ENCODE results near the gene PTPRK. TPM values are rescaled to one million over a fixed set of nuclear protein-coding genes. Genes with fewer than 3 reads are reported as not detected.

The PTPRK gene
- total and polyA plus RNA-seq, 2 of the 13 experiments (the other 11 are each of a cell fraction or from before 2014, with no cell fraction given) = 43.6 to 98.3 TPM

DNA sequence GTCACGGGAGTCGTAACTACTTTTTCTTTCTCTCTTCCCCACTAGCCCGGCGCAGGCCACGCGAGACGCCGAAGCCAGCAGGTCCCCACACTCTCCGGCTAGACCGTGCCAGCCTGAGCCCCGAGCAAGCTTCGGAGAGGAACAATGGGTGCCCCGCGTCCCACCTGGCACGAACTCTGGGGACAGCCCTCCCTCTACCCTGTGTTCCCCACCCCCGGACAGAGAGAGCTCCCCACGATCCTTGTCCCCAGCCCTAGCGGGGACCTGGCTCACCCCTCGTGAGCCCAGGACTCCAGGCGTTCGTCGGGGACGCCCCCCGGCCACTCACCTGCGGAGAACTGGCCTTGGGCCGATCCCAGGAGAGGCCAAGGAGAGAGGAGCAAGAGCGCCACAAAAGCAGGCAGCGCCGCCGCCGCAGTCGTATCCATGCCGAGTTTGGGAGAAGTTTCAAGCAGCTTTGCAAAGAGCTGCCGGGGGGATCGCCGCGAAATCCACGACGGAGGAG, 416 bp downstream of the PTPRK start (continued):
- no peak for TF ChIP-seq PLRG1 (conservative IDR thresholded peaks at IDR 0.05)
- TF ChIP-seq FOXA3 (CRISPR knock-in tag; IDR thresholded peaks at IDR 0.05) = no peak
- no peak; the same call in 1 of the 2 replicates for TF ChIP-seq ZNF75D (CRISPR knock-in tag; IDR thresholded peaks at IDR 0.05; ENCODE audit: borderline replicate concordance)
- TF ChIP-seq ZNF543 (CRISPR knock-in tag; IDR thresholded peaks at IDR 0.05) = no peak
- no peak for TF ChIP-seq ZBTB34 (CRISPR knock-in tag; IDR thresholded peaks at IDR 0.05)
- no peak for TF ChIP-seq ZNF850 (CRISPR knock-in tag; conservative IDR thresholded peaks at IDR 0.05)
- TF ChIP-seq, protein P1, sequence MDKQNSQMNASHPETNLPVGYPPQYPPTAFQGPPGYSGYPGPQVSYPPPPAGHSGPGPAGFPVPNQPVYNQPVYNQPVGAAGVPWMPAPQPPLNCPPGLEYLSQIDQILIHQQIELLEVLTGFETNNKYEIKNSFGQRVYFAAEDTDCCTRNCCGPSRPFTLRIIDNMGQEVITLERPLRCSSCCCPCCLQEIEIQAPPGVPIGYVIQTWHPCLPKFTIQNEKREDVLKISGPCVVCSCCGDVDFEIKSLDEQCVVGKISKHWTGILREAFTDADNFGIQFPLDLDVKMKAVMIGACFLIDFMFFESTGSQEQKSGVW (CRISPR knock-in tag; IDR thresholded peaks at IDR 0.05; ENCODE audit: borderline replicate concordance) = no peak
- TF ChIP-seq ARNT (IDR thresholded peaks at IDR 0.05) = no peak
- no peak for TF ChIP-seq BRCA1 (CRISPR knock-in tag; IDR thresholded peaks at IDR 0.05)
- TF ChIP-seq MAF1 (CRISPR knock-in tag; IDR thresholded peaks at IDR 0.05; ENCODE audit: borderline replicate concordance) = no peak
- no peak for TF ChIP-seq GZF1 (CRISPR knock-in tag; IDR thresholded peaks at IDR 0.05)
- TF ChIP-seq, protein P2, sequence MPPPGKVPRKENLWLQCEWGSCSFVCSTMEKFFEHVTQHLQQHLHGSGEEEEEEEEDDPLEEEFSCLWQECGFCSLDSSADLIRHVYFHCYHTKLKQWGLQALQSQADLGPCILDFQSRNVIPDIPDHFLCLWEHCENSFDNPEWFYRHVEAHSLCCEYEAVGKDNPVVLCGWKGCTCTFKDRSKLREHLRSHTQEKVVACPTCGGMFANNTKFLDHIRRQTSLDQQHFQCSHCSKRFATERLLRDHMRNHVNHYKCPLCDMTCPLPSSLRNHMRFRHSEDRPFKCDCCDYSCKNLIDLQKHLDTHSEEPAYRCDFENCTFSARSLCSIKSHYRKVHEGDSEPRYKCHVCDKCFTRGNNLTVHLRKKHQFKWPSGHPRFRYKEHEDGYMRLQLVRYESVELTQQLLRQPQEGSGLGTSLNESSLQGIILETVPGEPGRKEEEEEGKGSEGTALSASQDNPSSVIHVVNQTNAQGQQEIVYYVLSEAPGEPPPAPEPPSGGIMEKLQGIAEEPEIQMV (CRISPR knock-in tag; IDR thresholded peaks at IDR 0.05; ENCODE audit: low read depth) = no peak
- no peak for TF ChIP-seq CREB1 (IDR thresholded peaks at IDR 0.05)
- TF ChIP-seq CREB1 (CRISPR knock-in tag; IDR thresholded peaks at IDR 0.05) = no peak
- TF ChIP-seq MEIS1 (CRISPR knock-in tag; IDR thresholded peaks at IDR 0.05; ENCODE audit: borderline replicate concordance) = peak; percentile 19; the same call in 1 of the 2 replicates
- peak; percentile 8; the same call in 1 of the 2 replicates for TF ChIP-seq BORCS8-MEF2B (CRISPR knock-in tag; IDR thresholded peaks at IDR 0.05)
- TF ChIP-seq ZNF253 (CRISPR knock-in tag; IDR thresholded peaks at IDR 0.05; ENCODE audit: borderline replicate concordance) = 0 out of 2 replicates have a peak, but pooled peaks have one; percentile 15
- TF ChIP-seq GLMP (CRISPR knock-in tag; IDR thresholded peaks at IDR 0.05; ENCODE audit: borderline replicate concordance) = no peak
- TF ChIP-seq, protein P3, sequence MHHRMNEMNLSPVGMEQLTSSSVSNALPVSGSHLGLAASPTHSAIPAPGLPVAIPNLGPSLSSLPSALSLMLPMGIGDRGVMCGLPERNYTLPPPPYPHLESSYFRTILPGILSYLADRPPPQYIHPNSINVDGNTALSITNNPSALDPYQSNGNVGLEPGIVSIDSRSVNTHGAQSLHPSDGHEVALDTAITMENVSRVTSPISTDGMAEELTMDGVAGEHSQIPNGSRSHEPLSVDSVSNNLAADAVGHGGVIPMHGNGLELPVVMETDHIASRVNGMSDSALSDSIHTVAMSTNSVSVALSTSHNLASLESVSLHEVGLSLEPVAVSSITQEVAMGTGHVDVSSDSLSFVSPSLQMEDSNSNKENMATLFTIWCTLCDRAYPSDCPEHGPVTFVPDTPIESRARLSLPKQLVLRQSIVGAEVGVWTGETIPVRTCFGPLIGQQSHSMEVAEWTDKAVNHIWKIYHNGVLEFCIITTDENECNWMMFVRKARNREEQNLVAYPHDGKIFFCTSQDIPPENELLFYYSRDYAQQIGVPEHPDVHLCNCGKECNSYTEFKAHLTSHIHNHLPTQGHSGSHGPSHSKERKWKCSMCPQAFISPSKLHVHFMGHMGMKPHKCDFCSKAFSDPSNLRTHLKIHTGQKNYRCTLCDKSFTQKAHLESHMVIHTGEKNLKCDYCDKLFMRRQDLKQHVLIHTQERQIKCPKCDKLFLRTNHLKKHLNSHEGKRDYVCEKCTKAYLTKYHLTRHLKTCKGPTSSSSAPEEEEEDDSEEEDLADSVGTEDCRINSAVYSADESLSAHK (CRISPR knock-in tag; IDR thresholded peaks at IDR 0.05; ENCODE audit: borderline replicate concordance) = no peak; the same call in 1 of the 2 replicates
- TF ChIP-seq NONO (IDR thresholded peaks at IDR 0.05) = no peak
- no peak for TF ChIP-seq NONO (CRISPR knock-in tag; conservative IDR thresholded peaks at IDR 0.05)
- no peak for TF ChIP-seq RARG (CRISPR knock-in tag; IDR thresholded peaks at IDR 0.05; ENCODE audit: low read depth)
- TF ChIP-seq KDM4B (CRISPR knock-in tag; IDR thresholded peaks at IDR 0.05) = 0 out of 2 replicates have a peak, but pooled peaks have one; percentile 36
- no peak for TF ChIP-seq FOXP1 (IDR thresholded peaks at IDR 0.05)
- TF ChIP-seq FOXP1 (CRISPR knock-in tag; IDR thresholded peaks at IDR 0.05) = 0 out of 2 replicates have a peak, but pooled peaks have one; percentile 3
- TF ChIP-seq DNMT3B (CRISPR knock-in tag; conservative IDR thresholded peaks at IDR 0.05) = peak; percentile 78; the same call in 1 of the 2 replicates

Data from HepG2 (cell line).